Measurements from ENCODE around the gene DNAJC30.

Gene DNAJC30

DNA sequence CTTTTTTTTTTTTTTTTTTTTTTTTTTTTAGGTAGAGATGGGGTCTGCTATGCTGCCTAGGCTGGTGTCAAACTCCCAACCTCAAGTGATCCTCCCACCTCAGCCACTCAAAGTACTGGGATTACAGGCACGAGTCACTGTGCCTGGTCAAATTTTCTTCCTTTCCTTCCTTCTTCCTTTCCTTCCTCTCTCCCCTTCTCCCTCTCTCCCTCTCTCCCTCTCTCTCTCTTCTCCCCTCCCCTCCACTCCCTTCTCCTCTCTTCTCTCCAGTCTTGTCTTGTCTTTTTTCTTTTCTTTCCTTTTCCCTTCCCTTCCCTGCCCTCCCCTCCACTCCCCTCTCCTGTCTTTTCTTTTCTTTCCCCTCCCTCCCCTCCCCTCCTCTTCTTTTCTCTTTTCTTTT, 51.7 kb downstream of the DNAJC30 start:
- Histone ChIP-seq H3K4me3 (ENCODE audit: low read depth, low read length) (no peak overlapping the region), H3K27me3 (peaks cover 28% of the 10 kb centered on the region), H3K36me3 (no peaks in the 10 kb centered on the region), H3K4me1 (no peaks in the 10 kb centered on the region), H3K9me3 (no peaks in the 10 kb centered on the region)
- TF ChIP-seq, protein P1, sequence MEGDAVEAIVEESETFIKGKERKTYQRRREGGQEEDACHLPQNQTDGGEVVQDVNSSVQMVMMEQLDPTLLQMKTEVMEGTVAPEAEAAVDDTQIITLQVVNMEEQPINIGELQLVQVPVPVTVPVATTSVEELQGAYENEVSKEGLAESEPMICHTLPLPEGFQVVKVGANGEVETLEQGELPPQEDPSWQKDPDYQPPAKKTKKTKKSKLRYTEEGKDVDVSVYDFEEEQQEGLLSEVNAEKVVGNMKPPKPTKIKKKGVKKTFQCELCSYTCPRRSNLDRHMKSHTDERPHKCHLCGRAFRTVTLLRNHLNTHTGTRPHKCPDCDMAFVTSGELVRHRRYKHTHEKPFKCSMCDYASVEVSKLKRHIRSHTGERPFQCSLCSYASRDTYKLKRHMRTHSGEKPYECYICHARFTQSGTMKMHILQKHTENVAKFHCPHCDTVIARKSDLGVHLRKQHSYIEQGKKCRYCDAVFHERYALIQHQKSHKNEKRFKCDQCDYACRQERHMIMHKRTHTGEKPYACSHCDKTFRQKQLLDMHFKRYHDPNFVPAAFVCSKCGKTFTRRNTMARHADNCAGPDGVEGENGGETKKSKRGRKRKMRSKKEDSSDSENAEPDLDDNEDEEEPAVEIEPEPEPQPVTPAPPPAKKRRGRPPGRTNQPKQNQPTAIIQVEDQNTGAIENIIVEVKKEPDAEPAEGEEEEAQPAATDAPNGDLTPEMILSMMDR (IDR thresholded peaks at IDR 0.05; ENCODE audit: low read depth, low read length): no peak
- no peak for DNase-seq
